DMS 273 treated with DMSO at 0.1 percent for 48 hours (cell line): Measurements from ENCODE around the gene RAB20.
A peak's percentile ranks its signal among the peaks of the same experiment; 100 is the strongest.
"Not testable (repeated sequence)": the region's sequence is repeated elsewhere in the genome, so short reads cannot be mapped to it uniquely, and the experiment has no call there.

Experiments used
- DNase-seq: peaks from one replicate; lab custom pipeline; 2025; lab: John Stamatoyannopoulos, UW

Gene RAB20

GRCh38 chr13:110507678-110508381, 53.7 kb downstream of the RAB20 start:
- no peak for DNase-seq

GRCh38 chr13:110506859-110507566, 54.5 kb downstream of the RAB20 start:
- DNase-seq, result no peak

GRCh38 chr13:110506396-110506795, 55.1 kb downstream of the RAB20 start:
- DNase-seq, result no peak

GRCh38 chr13:110505594-110505993, 55.9 kb downstream of the RAB20 start:
- no peak for DNase-seq

GRCh38 chr13:110503979-110504499, 57.5 kb downstream of the RAB20 start:
- DNase-seq, result no peak

GRCh38 chr13:110503037-110503901, 58.3 kb downstream of the RAB20 start:
- DNase-seq, result no peak

GRCh38 chr13:110501188-110501587, 60.3 kb downstream of the RAB20 start:
- DNase-seq, result no peak

- DNase-seq, result no peak
Observed at GRCh38 chr13:110500341-110500740, 61.2 kb downstream of the RAB20 start.

- peak; percentile 14 for DNase-seq
Observed at GRCh38 chr13:110499621-110500281, 61.8 kb downstream of the RAB20 start.

GRCh38 chr13:110498765-110499164, 62.8 kb downstream of the RAB20 start:
- DNase-seq, result no peak

GRCh38 chr13:110498327-110498726, 63.2 kb downstream of the RAB20 start:
- DNase-seq, result no peak

- DNase-seq, result not testable (repeated sequence)
Observed at GRCh38 chr13:110497896-110498295, 63.6 kb downstream of the RAB20 start.

GRCh38 chr13:110497003-110497402, 64.5 kb downstream of the RAB20 start:
- DNase-seq, result no peak

- DNase-seq, result no peak
Observed at GRCh38 chr13:110496281-110496680, 65.2 kb downstream of the RAB20 start.

GRCh38 chr13:110495881-110496280, 65.6 kb downstream of the RAB20 start:
- DNase-seq, result no peak

GRCh38 chr13:110495376-110495775, 66.1 kb downstream of the RAB20 start:
- no peak for DNase-seq

GRCh38 chr13:110493613-110494012, 67.9 kb downstream of the RAB20 start:
- no peak for DNase-seq

- no peak for DNase-seq
Observed at GRCh38 chr13:110492679-110493593, 68.6 kb downstream of the RAB20 start.

- no peak for DNase-seq
Observed at GRCh38 chr13:110491869-110492678, 69.4 kb downstream of the RAB20 start.
